HG03571 (cell line): ENCODE data around the gene CCT7.
"Not testable (repeated sequence)": the region's sequence is repeated elsewhere in the genome, so short reads cannot be mapped to it uniquely, and the experiment has no call there.

Experiments
- ATAC-seq: cut with Tn5 transposase; IDR thresholded peaks from one replicate; pipeline ENCODE4 v1.9.1; 2021; ENCODE audit not compliant: unreplicated experiment

CCT7 gene

GRCh38 chr2:73233932-73234832 is at the start of gene CCT7:
Gene CCT7 (plus strand): TSS chr2:73234308. CDS start chr2:73234379, 71 bp downstream.
- ATAC-seq: peak; percentile 55

- ATAC-seq: no peak
Observed at GRCh38 chr2:73185965-73186364, 48.1 kb upstream of the CCT7 start.

GRCh38 chr2:73187549-73187948 is 46.6 kb upstream of the CCT7 start:
- no peak for ATAC-seq

GRCh38 chr2:73197579-73197978 is 36.5 kb upstream of the CCT7 start:
- no peak for ATAC-seq

- not testable (repeated sequence) for ATAC-seq
Observed at GRCh38 chr2:73200281-73200680, 33.8 kb upstream of the CCT7 start.

GRCh38 chr2:73202156-73203054 is 31.7 kb upstream of the CCT7 start, which contains the start of gene NOTO:
Gene NOTO (plus strand): TSS chr2:73202574. CDS start chr2:73202667, 93 bp downstream.
- no peak for ATAC-seq

- ATAC-seq: no peak
Observed at GRCh38 chr2:73203055-73203681, 30.9 kb upstream of the CCT7 start.

- no peak for ATAC-seq
Observed at GRCh38 chr2:73205611-73206010, 28.5 kb upstream of the CCT7 start.

- no peak for ATAC-seq
Observed at GRCh38 chr2:73208258-73208657, 25.9 kb upstream of the CCT7 start.

- no peak for ATAC-seq
Observed at GRCh38 chr2:73210019-73210418, 24.1 kb upstream of the CCT7 start.

GRCh38 chr2:73210696-73211095 is 23.4 kb upstream of the CCT7 start:
- no peak for ATAC-seq

GRCh38 chr2:73212098-73212447 is 22.0 kb upstream of the CCT7 start:
- no peak for ATAC-seq

GRCh38 chr2:73212448-73213176 is 21.5 kb upstream of the CCT7 start:
- ATAC-seq: peak; percentile 52

GRCh38 chr2:73214120-73215035 is 19.7 kb upstream of the CCT7 start, which contains the start of gene SMYD5:
Gene SMYD5 (plus strand): TSS chr2:73214245. CDS start chr2:73214267, 22 bp downstream.
- peak; percentile 92 for ATAC-seq

- no peak for ATAC-seq
Observed at GRCh38 chr2:73215254-73215653, 18.9 kb upstream of the CCT7 start.

- ATAC-seq: no peak
Observed at GRCh38 chr2:73217160-73217559, 16.9 kb upstream of the CCT7 start.

- no peak for ATAC-seq
Observed at GRCh38 chr2:73217826-73218225, 16.3 kb upstream of the CCT7 start.

GRCh38 chr2:73218298-73218697 is 15.8 kb upstream of the CCT7 start:
- no peak for ATAC-seq

GRCh38 chr2:73223821-73224220 is 10.3 kb upstream of the CCT7 start:
- ATAC-seq: no peak
